HepG2 (cell line): ENCODE measurements around the gene NUP62. TPM values are rescaled to one million over a fixed set of nuclear protein-coding genes. Genes with fewer than 3 reads are reported as not detected.

Source experiments
- ARID4A ChIP-seq: sonication (generic); formaldehyde crosslinking; IDR thresholded peaks from 2 replicates; pipeline ENCODE4 v1.5.0; 2020; ENCODE audit warnings: mild to moderate bottlenecking, missing genetic modification reagents, borderline replicate concordance
- CBX1 ChIP-seq: IDR thresholded peaks from one replicate; pipeline ENCODE4 v1.6.1; 2016; ENCODE audit warnings: antibody characterized with exemption, low read depth
- ETS1 ChIP-seq: sonication (generic); formaldehyde crosslinking; IDR thresholded peaks from 2 replicates; pipeline ENCODE4 v1.4.0; 2020; ENCODE audit warnings: missing genetic modification reagents
- GLMP ChIP-seq: sonication (generic); formaldehyde crosslinking; IDR thresholded peaks from 2 replicates; pipeline ENCODE4 v1.9.0; 2021; ENCODE audit warnings: missing genetic modification reagents, mild to moderate bottlenecking, borderline replicate concordance
- HMGA1 ChIP-seq: sonication (generic); formaldehyde crosslinking; conservative IDR thresholded peaks from 2 replicates; pipeline ENCODE4 v1.4.0; 2020; ENCODE audit warnings: missing genetic modification reagents
- HOXA9 ChIP-seq: sonication (generic); formaldehyde crosslinking; IDR thresholded peaks from 2 replicates; pipeline ENCODE4 v1.8.1; 2022; ENCODE audit warnings: missing genetic modification reagents, mild to moderate bottlenecking, moderate library complexity, borderline replicate concordance
- IRX3 ChIP-seq: sonication (generic); formaldehyde crosslinking; IDR thresholded peaks from 2 replicates; pipeline ENCODE4 v1.8.1; 2023; ENCODE audit warnings: mild to moderate bottlenecking, low read depth, missing genetic modification reagents, borderline replicate concordance
- JUN ChIP-seq: sonication (generic); formaldehyde crosslinking; IDR thresholded peaks from 2 replicates; pipeline ENCODE4 v1.4.0; 2020; ENCODE audit warnings: mild to moderate bottlenecking, missing genetic modification reagents
- JUNB ChIP-seq: sonication (generic); formaldehyde crosslinking; IDR thresholded peaks from 2 replicates; pipeline ENCODE4 v1.8.0; 2022; ENCODE audit warnings: missing genetic modification reagents, mild to moderate bottlenecking, borderline replicate concordance
- KAT8 ChIP-seq: IDR thresholded peaks from 2 replicates; pipeline ENCODE4 v1.6.1; 2016; ENCODE audit warnings: missing genetic modification reagents, missing compliant biosample characterization
- MAX ChIP-seq: IDR thresholded peaks from 2 replicates; pipeline ENCODE4 v1.6.1; 2012; ENCODE audit warnings: inconsistent platforms
- MTF1 ChIP-seq: sonication (generic); formaldehyde crosslinking; IDR thresholded peaks from 2 replicates; pipeline ENCODE4 v1.5.0; 2020; ENCODE audit warnings: missing genetic modification reagents
- RBM39 ChIP-seq: fragments of 200-400 bp; formaldehyde crosslinking; IDR thresholded peaks from one replicate; pipeline ENCODE4 v1.6.1; 2018; ENCODE audit warnings: antibody characterized with exemption, mild to moderate bottlenecking, low read depth, low read length; ENCODE audit not compliant: poor library complexity, severe bottlenecking
- SMARCC2 ChIP-seq: fragments of 450-650 bp; IDR thresholded peaks from 2 replicates; pipeline ENCODE4 v1.6.1; 2017; ENCODE audit warnings: antibody characterized with exemption, mild to moderate bottlenecking
- SNAI1 ChIP-seq: sonication (generic); formaldehyde crosslinking; IDR thresholded peaks from 2 replicates; pipeline ENCODE4 v1.5.0; 2020; ENCODE audit warnings: mild to moderate bottlenecking, missing genetic modification reagents, borderline replicate concordance
- SP5 ChIP-seq: IDR thresholded peaks from 2 replicates; pipeline ENCODE4 v1.6.1; 2016; ENCODE audit warnings: low read depth, borderline replicate concordance
- SYNCRIP ChIP-seq: fragments of 200-400 bp; formaldehyde crosslinking; IDR thresholded peaks from 2 replicates; pipeline ENCODE4 v1.6.1; 2018; ENCODE audit warnings: mild to moderate bottlenecking, low read depth, low read length; ENCODE audit not compliant: insufficient read depth
- ZNF234 ChIP-seq: sonication (generic); formaldehyde crosslinking; conservative IDR thresholded peaks from 2 replicates; pipeline ENCODE4 v1.5.1; 2020; ENCODE audit warnings: mild to moderate bottlenecking, missing genetic modification reagents
- ZNF24 ChIP-seq: fragments of 450-650 bp; IDR thresholded peaks from 2 replicates; pipeline ENCODE4 v1.6.1; 2017; ENCODE audit warnings: antibody characterized with exemption, mild to moderate bottlenecking
- ZNF30 ChIP-seq: sonication (generic); formaldehyde crosslinking; IDR thresholded peaks from 2 replicates; pipeline ENCODE4 v1.5.0; 2020; ENCODE audit warnings: mild to moderate bottlenecking, missing genetic modification reagents
- ZNF44 ChIP-seq: sonication (generic); formaldehyde crosslinking; IDR thresholded peaks from 2 replicates; pipeline ENCODE4 v1.5.1; 2020; ENCODE audit warnings: mild to moderate bottlenecking, missing genetic modification reagents
- ZNF652 ChIP-seq: IDR thresholded peaks from 2 replicates; pipeline ENCODE4 v1.6.1; 2016; ENCODE audit warnings: low read depth, borderline replicate concordance
- ZNF746 ChIP-seq: sonication (generic); formaldehyde crosslinking; IDR thresholded peaks from 2 replicates; pipeline ENCODE4 v1.8.0; 2022; ENCODE audit warnings: mild to moderate bottlenecking, missing genetic modification reagents
- ZNF879 ChIP-seq: sonication (generic); formaldehyde crosslinking; IDR thresholded peaks from 2 replicates; pipeline ENCODE4 v1.8.1; 2023; ENCODE audit warnings: missing genetic modification reagents
- polyA plus RNA-seq, 8 experiments: library from polyadenylated mRNA; depleted of rRNA in 3 of 8; stranded (reverse) in 7 of 8; unstranded in 1 of 8; fragments of >200 nt; fragmentation: Illumina TruSeq in 4 of 8; extraction: Trizol in 4 of 8; gene quantifications; 2 replicates each; pipeline versions ENCODE4 v1.2.1 to v1.2.3, GENCODE V29; 2011 to 2016; ENCODE audit warnings: low read depth in 4 of 8, missing spikeins in 1 of 8, mixed read lengths in 1 of 8; ENCODE audit not compliant: insufficient read depth in 1 of 8
- total RNA-seq, 5 experiments: library from RNA; depleted of rRNA; stranded (reverse); fragments of >200 nt; fragmentation: Illumina TruSeq; extraction: Trizol; gene quantifications; 2 replicates each; pipeline ENCODE4 v1.2.3, GENCODE V29; 2016; ENCODE audit warnings: low read depth in 1 of 5

Gene NUP62
- total and polyA plus RNA-seq, 2 of the 13 experiments (the other 11 are each of a cell fraction or from before 2014, with no cell fraction given): 16.5 to 41.5 TPM

GRCh38 chr19:49869484-49870308, 59.6 kb downstream of the NUP62 start (continued):
- TF ChIP-seq ARID4A (peak; percentile 78; the same call in 1 of the 2 replicates), JUNB (CRISPR knock-in tag) (no peak), MTF1 (0 out of 2 replicates have a peak, but pooled peaks have one; percentile 51), GLMP (CRISPR knock-in tag) (no peak), ZNF234 (CRISPR knock-in tag) (no peak), ZNF44 (no peak; the same call in 1 of the 2 replicates), ZNF30 (CRISPR knock-in tag) (no peak), KAT8 (peak; percentile 84), HMGA1 (CRISPR knock-in tag) (no peak), MAX (peak; percentile 79), SYNCRIP (no peak), SMARCC2 (no peak), ZNF879 (CRISPR knock-in tag) (no peak), SP5 (CRISPR knock-in tag) (no peak), ETS1 (no peak; the same call in 1 of the 2 replicates), CBX1 (no peak), ZNF746 (CRISPR knock-in tag) (0 out of 2 replicates have a peak, but pooled peaks have one; percentile 31), SNAI1 (CRISPR knock-in tag) (0 out of 2 replicates have a peak, but pooled peaks have one; percentile 61), HOXA9 (CRISPR knock-in tag) (no peak), IRX3 (CRISPR knock-in tag) (no peak), ZNF24 (no peak), RBM39 (peak; percentile 31), ZNF652 (CRISPR knock-in tag) (no peak), JUN (CRISPR knock-in tag) (no peak)
